GM12878 (cell line): Measurements from ENCODE around the gene FEM1B. TPM values are rescaled to one million over a fixed set of nuclear protein-coding genes. Genes with fewer than 3 reads are reported as not detected.

Experiments
- ATAC-seq: fragments of 200-7000 bp; cut with Tn5 transposase; 3 replicates; pipeline ENCODE4 v1.9.1; 2020; ENCODE audit warnings: mild to moderate bottlenecking, moderate library complexity
- BruUV-seq: library from RNA; stranded (reverse); fragments of 400-500 nt; replicated peaks from 2 replicates; lab custom pipeline; 2021; lab: Mats Ljungman, UMichigan
- CTCF ChIA-PET: fragments of 300-600 bp; sonication (Branson Sonifier 250); formaldehyde crosslinking; extraction: SDS; loops from one replicate; lab custom pipeline; 2021; ENCODE audit warnings: inconsistent platforms; lab: Yijun Ruan, JAX
- POLR2A ChIA-PET: fragments of 350-600 bp; formaldehyde crosslinking; extraction: SDS; loops from one replicate; lab custom pipeline; 2021; ENCODE audit warnings: inconsistent platforms; lab: Charles Lee
- RAD21 ChIA-PET: fragments of 300-600 bp; sonication (Branson Sonifier 250); formaldehyde crosslinking; loops from one replicate; lab custom pipeline; 2023; ENCODE audit warnings: antibody characterized with exemption; ENCODE audit not compliant: unreplicated experiment; lab: Charles Lee
- SMC1A ChIA-PET: fragments of 300-600 bp; sonication (Branson Sonifier 250); formaldehyde crosslinking; loops from one replicate; lab custom pipeline; 2023; ENCODE audit not compliant: unreplicated experiment, uncharacterized antibody; lab: Charles Lee
- DNase-seq: peaks from one replicate; pipeline ENCODE4 v3.0.0-alpha.2; 2011; ENCODE audit warnings: low read depth, low spot score
- FAIRE-seq: peaks from 3 replicates; lab custom pipeline; 2011; peaks lifted over from hg19 to GRCh38; lab: Jason Lieb, UNC
- H2AFZ ChIP-seq: 2 replicates; pipeline ENCODE4 v1.6.0; 2011; ENCODE audit warnings: low read depth, low read length, control low read depth; ENCODE audit not compliant: control insufficient read depth
- H3K27ac ChIP-seq: 2 replicates; pipeline ENCODE4 v1.5.1; 2011; ENCODE audit warnings: control low read depth; ENCODE audit not compliant: control insufficient read depth, insufficient read depth
- H3K27me3 ChIP-seq, 2 experiments: replicated peaks in 1 of 2; 2 replicates each; pipeline versions ENCODE4 v1.6.0 to v1.6.1; 2011; ENCODE audit warnings: low read length in 1 of 2; ENCODE audit not compliant: control insufficient read depth in 2 of 2, insufficient read depth in 2 of 2
- H3K36me3 ChIP-seq, 2 experiments: 2 replicates each; pipeline ENCODE4 v1.5.1; 2011; ENCODE audit warnings: low read length in 1 of 2; ENCODE audit not compliant: control insufficient read depth in 2 of 2, insufficient read depth in 2 of 2
- H3K4me1 ChIP-seq: 2 replicates; pipeline ENCODE4 v1.6.1; 2011; ENCODE audit warnings: mild to moderate bottlenecking, low read length, moderate library complexity, mixed read lengths; ENCODE audit not compliant: control insufficient read depth, insufficient read depth
- H3K4me2 ChIP-seq: 2 replicates; pipeline ENCODE4 v1.6.0; 2011; ENCODE audit warnings: control low read depth; ENCODE audit not compliant: control insufficient read depth, insufficient read depth
- H3K4me3 ChIP-seq: fragments of 200-600 bp; sonication (generic); 2 replicates; pipeline ENCODE4 v1.5.1; 2016
- H3K79me2 ChIP-seq: 2 replicates; pipeline ENCODE4 v1.6.0; 2011; ENCODE audit warnings: low read length; ENCODE audit not compliant: control insufficient read depth, insufficient read depth
- H3K9ac ChIP-seq: 2 replicates; pipeline ENCODE4 v1.8.0; 2011; ENCODE audit warnings: low read length, control low read depth, mixed read lengths; ENCODE audit not compliant: control insufficient read depth, insufficient read depth
- H3K9me3 ChIP-seq: replicated peaks from 3 replicates; pipeline ENCODE4 v1.5.1; 2011; ENCODE audit warnings: mild to moderate bottlenecking, low read length; ENCODE audit not compliant: control insufficient read depth, insufficient read depth
- H4K20me1 ChIP-seq: 2 replicates; pipeline ENCODE4 v1.6.0; 2011; ENCODE audit not compliant: control insufficient read depth, insufficient read depth
- BCL11A ChIP-seq: IDR thresholded peaks from 2 replicates; pipeline ENCODE4 v1.6.1; 2011; ENCODE audit warnings: low read depth, low read length
- CREM ChIP-seq: IDR thresholded peaks from 2 replicates; pipeline ENCODE4 v1.6.1; 2014; ENCODE audit warnings: antibody characterized with exemption, low read depth
- HSF1 ChIP-seq: fragments of 150-350 bp; IDR thresholded peaks from 2 replicates; pipeline ENCODE4 v1.6.1; 2014; ENCODE audit warnings: mild to moderate bottlenecking, low read depth, low read length
- JUNB ChIP-seq: IDR thresholded peaks from 2 replicates; pipeline ENCODE4 v1.6.1; 2016; ENCODE audit warnings: antibody characterized with exemption, mild to moderate bottlenecking
- NR2F1 ChIP-seq: fragments of 450-650 bp; conservative IDR thresholded peaks from 2 replicates; pipeline ENCODE4 v1.6.1; 2017; ENCODE audit warnings: mild to moderate bottlenecking
- PAX5 ChIP-seq: IDR thresholded peaks from 2 replicates; pipeline ENCODE4 v1.6.1; 2011; ENCODE audit warnings: low read depth, low read length, borderline replicate concordance
- RCOR1 ChIP-seq: conservative IDR thresholded peaks from 2 replicates; pipeline ENCODE4 v1.6.1; 2012; ENCODE audit warnings: low read depth, low read length, improper control_type of control experiment
- RFX5 ChIP-seq: IDR thresholded peaks from 2 replicates; pipeline ENCODE4 v1.6.1; 2011; ENCODE audit warnings: low read depth, low read length, improper control_type of control experiment
- SMAD5 ChIP-seq: IDR thresholded peaks from 2 replicates; pipeline ENCODE4 v1.6.1; 2016; ENCODE audit warnings: antibody characterized with exemption, low read depth
- ZNF384 ChIP-seq: IDR thresholded peaks from 2 replicates; pipeline ENCODE4 v1.6.1; 2012; ENCODE audit warnings: low read depth, mild to moderate bottlenecking, low read length, improper control_type of control experiment, borderline replicate concordance
- WGBS: methylation state at CpG from one replicate; pipeline ENCODE4 v1.1.6; 2016; ENCODE audit warnings: low lambda C conversion rate; ENCODE audit not compliant: insufficient replicate concordance, insufficient coverage; ENCODE audit errors: missing lambda C conversion rate; 5-methylcytosine and 5-hydroxymethylcytosine counted together
- in situ Hi-C: fragments of 300-500 bp; cut with MboI; formaldehyde crosslinking; loops from 9 replicates; pipeline ENCODE4 v1.14.3; 2018; ENCODE audit warnings: mixed read lengths
- intact Hi-C: fragments of 100-400 bp; cut with micrococcal nuclease; formaldehyde crosslinking; loops from one replicate; pipeline ENCODE4 v1.14.2; 2022; ENCODE audit not compliant: unreplicated experiment
- polyA plus RNA-seq, 11 experiments: library from polyadenylated mRNA; depleted of rRNA in 4 of 11; unstranded in 6 of 11; stranded (reverse) in 5 of 11; fragments of >200 nt; fragmentation: Nextera tagmentation in 4 of 11; fragmentation: Illumina TruSeq in 1 of 11; extraction: Ambion mirVana in 4 of 11; extraction: Trizol in 1 of 11; gene quantifications; 1 replicate in 1 of 11; 2 replicates in 10 of 11; pipeline versions ENCODE4 v1.2.1 to v1.2.3, GENCODE V29; 2011 to 2016; ENCODE audit warnings: inconsistent platforms in 2 of 11, missing spikeins in 2 of 11, low read depth in 1 of 11
- total RNA-seq, 4 experiments: library from RNA; depleted of rRNA in 3 of 4; stranded (reverse); fragments of >200 nt in 3 of 4; fragmentation: Illumina TruSeq in 1 of 4; extraction: Trizol in 1 of 4; gene quantifications; 2 replicates each; pipeline versions ENCODE4 v1.2.1 to v1.2.3, GENCODE V29; 2013 to 2021
- TF ChIP-seq, protein P1 (sequence below): fragments of 150-350 bp; IDR thresholded peaks from 2 replicates; pipeline ENCODE4 v1.6.1; 2016; ENCODE audit warnings: low read depth, low read length
- TF ChIP-seq, protein P2 (sequence below): IDR thresholded peaks from 2 replicates; pipeline ENCODE4 v1.6.1; 2012; ENCODE audit warnings: low read depth, low read length, improper control_type of control experiment

FEM1B gene
- total and polyA plus RNA-seq, 10 of the 15 experiments (the other 5 are each of a cell fraction or from before 2014, with no cell fraction given), result 5.5 to 61.1 (median 18.2) TPM

DNA sequence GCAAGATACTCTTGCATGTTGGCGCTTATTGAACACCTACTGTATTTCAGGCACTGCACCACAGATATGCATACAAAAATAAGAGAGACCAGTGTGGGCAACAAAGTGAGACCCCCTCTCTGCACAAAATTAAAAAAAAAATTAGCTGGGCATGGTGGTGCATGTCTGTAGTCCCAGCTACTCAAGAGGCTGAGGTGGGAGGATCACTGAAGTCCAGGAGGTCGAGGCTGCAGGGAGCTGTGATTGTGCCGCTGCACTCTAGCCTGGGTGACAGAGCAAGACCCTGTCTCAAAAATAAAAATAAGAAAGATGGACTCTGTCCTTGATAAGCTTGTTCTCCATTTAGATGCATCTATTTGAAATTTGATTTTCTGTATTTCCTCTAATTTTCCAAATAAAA, 20.8 kb downstream of the FEM1B start:
- H3K9ac ChIP-seq, result peak overlapping the region; percentile 39; the same call in 1 of the 2 replicates
- peaks cover 1% of the 10 kb centered on the region for H3K79me2 ChIP-seq
- ChIA-PET SMC1A (interaction anchor here (0.6 to 4.3 kb wide), 8 partner anchors 8 to 73 kb away, joined by 3 to 20 read pairs (median 4); no protein-coding TSS in a partner anchor), POLR2A (interaction anchor here (0.9 to 1.9 kb wide), 3 partner anchors 16 to 53 kb away, joined by 3 to 7 read pairs (median 3); no protein-coding TSS in a partner anchor), CTCF (interaction anchor here (1.1 to 4.1 kb wide), 6 partner anchors 9 to 241 kb away, joined by 5 to 30 read pairs (median 6); no protein-coding TSS in a partner anchor), RAD21 (interaction anchor here (1.0 to 1.5 kb wide), 2 partner anchors 18 to 20 kb away, joined by 3 to 8 read pairs; partner anchors contain the start of gene FEM1B)
- in situ Hi-C loops (no loop called here), intact Hi-C loops (no loop called here)
- FAIRE-seq (no peak), DNase-seq (no peak), ATAC-seq (no peak; the same call in 2 of the 3 replicates)
- 67% methylated on average over 3 of the region's 3 CpGs for WGBS
- no peaks in the 10 kb centered on the region for H3K9me3 ChIP-seq
- H3K36me3 ChIP-seq, result peaks cover 0 to 7% of the 10 kb centered on the region in 2 experiments; a peak in 1 of 4 replicates
- BruUV-seq, result no TSS peak
- no peaks in the 10 kb centered on the region for H3K27me3 ChIP-seq
- H3K4me1 ChIP-seq, result peaks cover 27% of the 10 kb centered on the region
- TF ChIP-seq PAX5 (no peak), HSF1 (no peak), ZNF384 (no peak), SMAD5 (no peak), RCOR1 (no peak), CREM (no peak), JUNB (no peak), RFX5 (no peak), NR2F1 (no peak), BCL11A (no peak)
- TF ChIP-seq, protein P1, sequence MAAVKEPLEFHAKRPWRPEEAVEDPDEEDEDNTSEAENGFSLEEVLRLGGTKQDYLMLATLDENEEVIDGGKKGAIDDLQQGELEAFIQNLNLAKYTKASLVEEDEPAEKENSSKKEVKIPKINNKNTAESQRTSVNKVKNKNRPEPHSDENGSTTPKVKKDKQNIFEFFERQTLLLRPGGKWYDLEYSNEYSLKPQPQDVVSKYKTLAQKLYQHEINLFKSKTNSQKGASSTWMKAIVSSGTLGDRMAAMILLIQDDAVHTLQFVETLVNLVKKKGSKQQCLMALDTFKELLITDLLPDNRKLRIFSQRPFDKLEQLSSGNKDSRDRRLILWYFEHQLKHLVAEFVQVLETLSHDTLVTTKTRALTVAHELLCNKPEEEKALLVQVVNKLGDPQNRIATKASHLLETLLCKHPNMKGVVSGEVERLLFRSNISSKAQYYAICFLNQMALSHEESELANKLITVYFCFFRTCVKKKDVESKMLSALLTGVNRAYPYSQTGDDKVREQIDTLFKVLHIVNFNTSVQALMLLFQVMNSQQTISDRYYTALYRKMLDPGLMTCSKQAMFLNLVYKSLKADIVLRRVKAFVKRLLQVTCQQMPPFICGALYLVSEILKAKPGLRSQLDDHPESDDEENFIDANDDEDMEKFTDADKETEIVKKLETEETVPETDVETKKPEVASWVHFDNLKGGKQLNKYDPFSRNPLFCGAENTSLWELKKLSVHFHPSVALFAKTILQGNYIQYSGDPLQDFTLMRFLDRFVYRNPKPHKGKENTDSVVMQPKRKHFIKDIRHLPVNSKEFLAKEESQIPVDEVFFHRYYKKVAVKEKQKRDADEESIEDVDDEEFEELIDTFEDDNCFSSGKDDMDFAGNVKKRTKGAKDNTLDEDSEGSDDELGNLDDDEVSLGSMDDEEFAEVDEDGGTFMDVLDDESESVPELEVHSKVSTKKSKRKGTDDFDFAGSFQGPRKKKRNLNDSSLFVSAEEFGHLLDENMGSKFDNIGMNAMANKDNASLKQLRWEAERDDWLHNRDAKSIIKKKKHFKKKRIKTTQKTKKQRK, result no peak
- TF ChIP-seq, protein P2, sequence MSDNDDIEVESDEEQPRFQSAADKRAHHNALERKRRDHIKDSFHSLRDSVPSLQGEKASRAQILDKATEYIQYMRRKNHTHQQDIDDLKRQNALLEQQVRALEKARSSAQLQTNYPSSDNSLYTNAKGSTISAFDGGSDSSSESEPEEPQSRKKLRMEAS, result no peak
- H3K4me2 ChIP-seq, result peak overlapping the region; percentile 78
- peak overlapping the region; percentile 23; the same call in 1 of the 2 replicates for H3K4me3 ChIP-seq
- H4K20me1 ChIP-seq, result no peaks in the 10 kb centered on the region
- peak overlapping the region; percentile 84 for H3K27ac ChIP-seq
- no peak overlapping the region for H2AFZ ChIP-seq
